GM23248 (cell line): ENCODE results near the gene CNGA4. TPM values are rescaled to one million over a fixed set of nuclear protein-coding genes. Genes with fewer than 3 reads are reported as not detected.

Source experiments
- DNase-seq: peaks from one replicate; pipeline ENCODE4 v3.0.0-alpha.2; 2015
- H2AFZ ChIP-seq: fragments of 200-600 bp; sonication (generic); 2 replicates; pipeline ENCODE4 v1.6.1; 2016; ENCODE audit warnings: antibody characterized with exemption
- H3F3A ChIP-seq: fragments of 200-600 bp; sonication (generic); 2 replicates; pipeline ENCODE4 v1.6.1; 2016; ENCODE audit warnings: mild to moderate bottlenecking, antibody characterized with exemption, mixed run types; ENCODE audit not compliant: insufficient read depth
- H3K27ac ChIP-seq: fragments of 200-600 bp; sonication (generic); 2 replicates; pipeline ENCODE4 v1.5.1; 2016; ENCODE audit warnings: mild to moderate bottlenecking
- H3K27me3 ChIP-seq: fragments of 200-600 bp; sonication (generic); replicated peaks from 2 replicates; pipeline ENCODE4 v1.6.1; 2016; ENCODE audit warnings: mild to moderate bottlenecking; ENCODE audit not compliant: insufficient read depth
- H3K36me3 ChIP-seq: fragments of 200-600 bp; sonication (generic); 2 replicates; pipeline ENCODE4 v1.6.1; 2016; ENCODE audit warnings: low read depth, mild to moderate bottlenecking
- H3K4me1 ChIP-seq: fragments of 200-600 bp; sonication (generic); 2 replicates; pipeline ENCODE4 v1.6.1; 2016; ENCODE audit warnings: mild to moderate bottlenecking; ENCODE audit not compliant: insufficient read depth
- H3K4me2 ChIP-seq: fragments of 200-600 bp; sonication (generic); one replicate; pipeline ENCODE4 v1.6.1; 2016; ENCODE audit warnings: mild to moderate bottlenecking; ENCODE audit not compliant: unreplicated experiment
- H3K4me3 ChIP-seq: fragments of 200-600 bp; sonication (generic); 2 replicates; pipeline ENCODE4 v1.5.1; 2016; ENCODE audit warnings: mild to moderate bottlenecking
- H3K79me2 ChIP-seq: fragments of 200-600 bp; sonication (generic); 2 replicates; pipeline ENCODE4 v1.6.1; 2016; ENCODE audit warnings: mild to moderate bottlenecking; ENCODE audit not compliant: insufficient read depth
- H3K9ac ChIP-seq: fragments of 200-600 bp; sonication (generic); 2 replicates; pipeline ENCODE4 v1.6.1; 2016; ENCODE audit warnings: mild to moderate bottlenecking
- H3K9me2 ChIP-seq: fragments of 200-600 bp; sonication (generic); 2 replicates; pipeline ENCODE4 v1.6.1; 2016; ENCODE audit warnings: mixed run types, mild to moderate bottlenecking, moderate library complexity; ENCODE audit not compliant: insufficient read depth
- H3K9me3 ChIP-seq: fragments of 200-600 bp; sonication (generic); one replicate; pipeline ENCODE4 v1.6.1; 2017; ENCODE audit warnings: low read depth
- H4K20me1 ChIP-seq: fragments of 200-600 bp; sonication (generic); 2 replicates; pipeline ENCODE4 v1.6.0; 2016; ENCODE audit not compliant: insufficient read depth
- EZH2 ChIP-seq: fragments of 200-600 bp; sonication (generic); IDR thresholded peaks from 2 replicates; pipeline ENCODE4 v1.6.1; 2018; ENCODE audit warnings: antibody characterized with exemption, mild to moderate bottlenecking; ENCODE audit not compliant: insufficient read depth, poor library complexity, severe bottlenecking
- EZH2phosphoT487 ChIP-seq: fragments of 200-600 bp; sonication (generic); IDR thresholded peaks from 2 replicates; pipeline ENCODE4 v1.6.1; 2018; ENCODE audit warnings: antibody characterized with exemption, moderate library complexity, mild to moderate bottlenecking, low read depth; ENCODE audit not compliant: insufficient read depth
- WGBS, 2 experiments: methylation state at CpG; one replicate each; pipeline ENCODE4 v1.1.6; 2015 to 2017; ENCODE audit warnings: low lambda C conversion rate in 2 of 2, low coverage in 1 of 2; ENCODE audit errors: missing lambda C conversion rate in 2 of 2; 5-methylcytosine and 5-hydroxymethylcytosine counted together
- in situ Hi-C: fragments of 300-500 bp; cut with MboI; formaldehyde crosslinking; loops from 2 replicates; pipeline ENCODE4 v1.15.0; 2020
- polyA plus RNA-seq: library from polyadenylated mRNA; unstranded; fragments of >200 nt; fragmentation: Nextera tagmentation; extraction: Ambion mirVana; gene quantifications from 2 replicates; pipeline ENCODE4 v1.2.1, GENCODE V29; 2016
- total RNA-seq: library from RNA; depleted of rRNA; stranded (reverse); fragments of >200 nt; shearing (Covaris generic); gene quantifications from 2 replicates; pipeline ENCODE4 v1.2.3, GENCODE V29; 2014

The CNGA4 gene
- total and polyA plus RNA-seq, 2 experiments from 2014 or later: not detected

GRCh38 chr11:6206456-6207180 lies 32.3 kb upstream of the CNGA4 start:
- DNase-seq: no peak
- Histone ChIP-seq H3K27me3 (no peaks in the 10 kb centered on the region), H2AFZ (no peak overlapping the region), H3K4me2 (no peak overlapping the region), H3K36me3 (no peaks in the 10 kb centered on the region; the same call in 1 of the 2 replicates), H3K79me2 (no peaks in the 10 kb centered on the region), H3F3A (0 out of 2 replicates have a peak, but pooled peaks cover 4% of the 10 kb centered on the region), H4K20me1 (no peaks in the 10 kb centered on the region), H3K9me3 (no peaks in the 10 kb centered on the region), H3K27ac (no peak overlapping the region), H3K4me1 (peaks cover 9% of the 10 kb centered on the region), H3K4me3 (no peak overlapping the region), H3K9ac (no peak overlapping the region), H3K9me2 (no peaks in the 10 kb centered on the region)
- TF ChIP-seq EZH2phosphoT487: no peak
- no peak for TF ChIP-seq EZH2
- WGBS, 2 experiments: 82 to 86% methylated on average over 3 of the region's 3 CpGs
- in situ Hi-C loops: no loop called here

GRCh38 chr11:6209801-6210200 lies 29.1 kb upstream of the CNGA4 start:
- TF ChIP-seq EZH2phosphoT487 (no peak), EZH2 (no peak)
- H3K9me2 ChIP-seq: no peaks in the 10 kb centered on the region
- no peak overlapping the region for H3K9ac ChIP-seq
- H3K36me3 ChIP-seq: peaks cover 19% of the 10 kb centered on the region
- in situ Hi-C loops: no loop called here
- no peaks in the 10 kb centered on the region for H3K27me3 ChIP-seq
- WGBS, 2 experiments: 93 to 98% methylated on average over 12 of the region's 12 CpGs
- H2AFZ ChIP-seq: no peak overlapping the region
- H3K79me2 ChIP-seq: no peaks in the 10 kb centered on the region
- H3K4me2 ChIP-seq: no peak overlapping the region
- H3F3A ChIP-seq: no peaks in the 10 kb centered on the region
- no peak overlapping the region for H3K27ac ChIP-seq
- 0 out of 2 replicates have a peak, but pooled peaks cover 4% of the 10 kb centered on the region for H3K4me1 ChIP-seq
- H3K4me3 ChIP-seq: no peak overlapping the region
- DNase-seq: no peak
- H3K9me3 ChIP-seq: no peaks in the 10 kb centered on the region
- no peaks in the 10 kb centered on the region for H4K20me1 ChIP-seq

GRCh38 chr11:6210274-6210955 lies 28.5 kb upstream of the CNGA4 start:
- H3K36me3 ChIP-seq: peaks cover 25% of the 10 kb centered on the region
- no peak overlapping the region for H3K4me3 ChIP-seq
- no peaks in the 10 kb centered on the region for H4K20me1 ChIP-seq
- 95 to 99% methylated on average over 9 of the region's 9 CpGs for whole genome bisulfite sequencing, 2 experiments
- peak; percentile 45 for DNase-seq
- H3K79me2 ChIP-seq: no peaks in the 10 kb centered on the region
- no peak overlapping the region for H3K4me2 ChIP-seq
- H3K9ac ChIP-seq: no peak overlapping the region
- no peaks in the 10 kb centered on the region for H3K9me2 ChIP-seq
- no peak overlapping the region for H2AFZ ChIP-seq
- no peaks in the 10 kb centered on the region for H3K27me3 ChIP-seq
- no peaks in the 10 kb centered on the region for H3F3A ChIP-seq
- H3K9me3 ChIP-seq: no peaks in the 10 kb centered on the region
- 0 out of 2 replicates have a peak, but pooled peaks cover 4% of the 10 kb centered on the region for H3K4me1 ChIP-seq
- H3K27ac ChIP-seq: no peak overlapping the region
- in situ Hi-C loops: no loop called here
- TF ChIP-seq EZH2 (no peak), EZH2phosphoT487 (no peak)

DNA sequence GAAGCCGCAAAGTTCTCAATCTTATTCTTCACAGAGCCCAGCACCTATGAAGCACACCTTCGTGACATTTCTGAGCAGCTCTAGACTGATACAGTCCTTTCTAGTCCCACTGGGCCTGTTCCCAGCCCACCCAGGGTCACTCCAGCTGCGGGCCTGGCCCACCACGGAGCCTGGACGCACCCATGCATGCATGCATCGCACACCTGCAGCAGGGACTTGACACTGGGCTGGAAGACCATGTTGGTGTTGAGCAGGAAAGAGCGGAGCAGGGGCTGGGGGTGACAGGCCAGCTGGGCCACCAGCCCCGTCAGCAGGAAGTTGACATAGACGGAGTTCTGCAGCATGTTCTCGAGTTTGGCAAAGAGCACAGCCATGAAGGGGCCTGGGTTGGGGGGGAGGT lies 24.4 kb upstream of the CNGA4 start:
- TF ChIP-seq EZH2: no peak
- no peak for TF ChIP-seq EZH2phosphoT487
- 89 to 92% methylated on average over 10 of the region's 10 CpGs for WGBS, 2 experiments
- Histone ChIP-seq H3K9me3 (no peaks in the 10 kb centered on the region), H3K9ac (no peak overlapping the region), H3K27me3 (no peaks in the 10 kb centered on the region), H3K27ac (no peak overlapping the region), H2AFZ (no peak overlapping the region), H4K20me1 (no peaks in the 10 kb centered on the region), H3K4me1 (peaks cover 14% of the 10 kb centered on the region), H3K4me2 (no peak overlapping the region), H3K4me3 (no peak overlapping the region), H3K36me3 (peaks cover 40% of the 10 kb centered on the region), H3K9me2 (no peaks in the 10 kb centered on the region), H3F3A (peaks cover 12% of the 10 kb centered on the region), H3K79me2 (no peaks in the 10 kb centered on the region)
- no peak for DNase-seq
- in situ Hi-C loops: no loop called here
